ELF-1 (cell line): Measurements from ENCODE around the gene INPP5A.
A peak's percentile ranks its signal among the peaks of the same experiment; 100 is the strongest.

Experiments
- DNase-seq: peaks from one replicate; pipeline ENCODE4 v3.0.0-alpha.2; 2016; ENCODE audit warnings: low read depth, low spot score

INPP5A gene

DNA sequence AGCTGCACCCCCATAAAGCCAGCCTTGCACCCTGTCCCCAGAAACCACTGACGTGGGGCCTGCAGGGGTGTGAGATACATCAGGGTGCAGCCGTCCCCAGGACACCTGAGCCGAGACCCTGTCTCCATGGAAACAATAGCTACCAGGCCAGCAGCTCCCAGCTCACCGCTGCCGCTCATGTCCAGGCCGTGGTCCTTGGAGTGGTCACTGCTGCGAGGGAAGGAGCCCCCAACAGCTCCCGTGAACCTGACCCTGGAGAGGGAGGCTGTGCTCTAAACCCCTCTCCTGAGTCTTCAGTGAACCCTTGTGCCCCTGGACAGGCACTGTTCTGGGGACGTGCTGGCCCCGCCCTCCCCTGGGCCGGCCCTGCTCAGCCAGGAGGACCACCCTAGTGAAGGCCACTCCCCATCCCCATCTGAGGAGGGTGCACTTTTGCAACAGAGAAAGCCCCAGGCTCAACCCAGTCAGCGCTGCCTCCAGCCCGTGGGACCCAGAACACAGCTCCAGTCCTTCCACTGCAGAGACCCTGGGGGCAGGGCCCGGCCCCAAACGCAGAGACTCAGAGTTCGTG, 19.6 kb upstream of the INPP5A start:
- peak; percentile 51 for DNase-seq

- peak; percentile 82 for DNase-seq
Observed at GRCh38 chr10:132518572-132519381, 18.8 kb upstream of the INPP5A start.

DNA sequence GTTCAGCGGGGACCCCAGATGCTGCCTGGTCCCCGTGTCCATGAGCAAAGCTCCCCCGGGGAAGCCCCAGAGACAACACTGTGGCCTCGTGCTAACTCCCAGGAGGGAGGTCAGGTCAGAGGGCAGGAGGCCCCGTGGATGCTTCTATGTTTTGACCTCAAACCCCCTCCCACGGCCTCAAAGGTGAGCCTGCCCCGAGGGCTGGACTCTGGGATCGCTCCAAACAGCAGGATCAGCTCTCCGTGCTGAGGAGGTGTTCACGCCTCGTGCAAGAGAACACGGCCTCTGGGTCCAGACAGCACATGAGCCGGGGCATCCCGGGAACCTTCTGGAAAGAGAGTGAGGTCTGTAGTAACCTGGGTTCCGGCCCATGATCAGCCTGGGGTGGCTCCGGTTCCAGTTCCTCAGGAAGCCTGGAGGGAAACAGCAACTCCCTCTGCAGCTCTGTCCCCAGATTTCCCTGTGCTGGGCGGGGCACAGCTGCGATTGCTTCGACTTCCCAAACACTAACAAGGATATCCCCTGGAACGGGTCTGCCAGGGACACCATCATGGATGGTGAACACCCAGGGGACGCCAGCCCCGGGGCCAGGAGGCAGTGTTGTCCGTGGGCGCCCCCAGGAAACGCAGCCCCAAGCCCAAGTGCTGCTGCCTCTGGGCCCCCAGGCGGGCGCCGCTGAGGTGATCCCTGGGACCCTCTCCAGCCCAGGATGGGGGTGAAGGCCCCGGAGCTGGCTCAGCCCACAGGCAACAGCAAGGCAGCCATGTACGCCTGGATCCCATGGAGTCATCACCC, 18.0 kb upstream of the INPP5A start:
- DNase-seq = peak; percentile 22

DNA sequence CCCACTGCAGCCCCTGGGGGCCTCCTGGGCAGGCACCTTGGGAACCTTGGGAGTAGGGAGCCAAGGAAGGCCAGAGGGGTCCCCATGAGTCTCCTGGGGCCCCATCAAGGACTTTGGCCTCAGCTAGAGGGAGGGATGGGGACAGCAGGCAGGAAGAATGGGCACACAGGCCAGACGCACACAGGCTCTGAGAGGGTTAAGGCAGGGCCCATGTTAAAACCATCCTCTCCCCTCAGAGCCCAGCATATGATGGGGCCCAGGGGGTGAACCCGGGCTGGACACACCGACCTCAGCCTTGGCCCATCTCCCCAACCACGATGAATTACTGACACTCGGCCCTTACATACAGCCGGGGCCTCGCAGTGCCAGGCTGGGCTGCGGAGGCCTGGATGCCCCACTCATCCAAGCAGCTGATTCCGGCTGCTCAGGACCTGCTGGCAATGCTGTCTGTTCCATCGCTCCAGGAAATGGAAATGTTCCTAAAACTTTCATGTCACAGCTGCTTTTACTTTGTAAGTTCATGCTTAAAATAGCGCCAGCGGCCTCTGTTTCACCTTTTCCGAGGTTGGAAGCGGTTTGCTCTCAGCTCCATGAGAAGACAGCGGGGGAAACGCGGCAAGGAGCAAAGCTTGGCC, 17.3 kb upstream of the INPP5A start:
- DNase-seq = no peak

DNA sequence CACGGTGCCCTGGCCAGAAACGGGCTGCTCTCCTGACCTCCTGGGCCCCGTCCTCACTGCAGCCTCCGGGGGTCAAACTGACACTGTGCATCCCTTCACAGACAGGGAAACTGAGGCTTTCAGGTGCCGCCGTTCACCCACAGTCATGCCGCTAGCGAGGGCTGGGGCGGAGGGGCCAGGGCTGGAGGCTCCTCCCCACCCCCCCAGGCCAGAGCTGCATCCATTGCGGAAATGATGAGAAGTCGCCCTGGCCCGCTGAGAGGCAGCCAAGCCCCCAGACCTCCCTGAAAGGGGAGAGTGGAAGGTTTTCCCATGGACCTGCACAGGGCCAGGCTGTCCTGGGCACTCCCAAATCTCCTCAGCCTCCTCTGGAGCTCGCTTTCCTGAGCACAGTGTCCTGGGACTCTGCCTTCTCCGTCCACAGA, 16.5 kb upstream of the INPP5A start:
- DNase-seq = no peak

GRCh38 chr10:132521466-132522102, 16.0 kb upstream of the INPP5A start:
- DNase-seq = no peak

GRCh38 chr10:132522521-132523411, 14.8 kb upstream of the INPP5A start:
- DNase-seq = no peak

GRCh38 chr10:132523561-132524442, 13.8 kb upstream of the INPP5A start:
- no peak for DNase-seq

GRCh38 chr10:132524443-132525285, 12.9 kb upstream of the INPP5A start:
- no peak for DNase-seq

GRCh38 chr10:132526676-132527075, 10.9 kb upstream of the INPP5A start:
- no peak for DNase-seq

- no peak for DNase-seq
Observed at GRCh38 chr10:132527339-132528063, 10.1 kb upstream of the INPP5A start.

GRCh38 chr10:132528064-132528691, 9.4 kb upstream of the INPP5A start:
- no peak for DNase-seq

DNA sequence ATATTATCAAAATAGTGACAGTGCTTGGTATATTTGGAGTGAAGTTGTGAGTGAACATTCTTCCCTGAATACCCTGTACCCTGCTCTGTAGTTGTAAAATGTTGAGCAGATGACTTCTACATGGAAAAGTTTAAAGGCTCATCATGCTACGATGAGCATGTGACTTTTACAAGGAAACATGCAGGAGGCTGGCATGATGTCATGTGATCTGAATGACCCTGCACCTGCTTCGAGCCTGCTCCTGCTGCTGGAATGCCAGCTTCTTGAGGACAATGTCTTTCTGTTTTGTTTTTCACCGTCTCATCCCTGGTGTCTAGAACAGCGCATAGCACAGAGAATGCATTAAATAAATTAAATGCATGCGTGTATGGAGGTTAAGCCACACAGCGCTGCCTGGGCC, 5.4 kb upstream of the INPP5A start:
- no peak for DNase-seq

DNA sequence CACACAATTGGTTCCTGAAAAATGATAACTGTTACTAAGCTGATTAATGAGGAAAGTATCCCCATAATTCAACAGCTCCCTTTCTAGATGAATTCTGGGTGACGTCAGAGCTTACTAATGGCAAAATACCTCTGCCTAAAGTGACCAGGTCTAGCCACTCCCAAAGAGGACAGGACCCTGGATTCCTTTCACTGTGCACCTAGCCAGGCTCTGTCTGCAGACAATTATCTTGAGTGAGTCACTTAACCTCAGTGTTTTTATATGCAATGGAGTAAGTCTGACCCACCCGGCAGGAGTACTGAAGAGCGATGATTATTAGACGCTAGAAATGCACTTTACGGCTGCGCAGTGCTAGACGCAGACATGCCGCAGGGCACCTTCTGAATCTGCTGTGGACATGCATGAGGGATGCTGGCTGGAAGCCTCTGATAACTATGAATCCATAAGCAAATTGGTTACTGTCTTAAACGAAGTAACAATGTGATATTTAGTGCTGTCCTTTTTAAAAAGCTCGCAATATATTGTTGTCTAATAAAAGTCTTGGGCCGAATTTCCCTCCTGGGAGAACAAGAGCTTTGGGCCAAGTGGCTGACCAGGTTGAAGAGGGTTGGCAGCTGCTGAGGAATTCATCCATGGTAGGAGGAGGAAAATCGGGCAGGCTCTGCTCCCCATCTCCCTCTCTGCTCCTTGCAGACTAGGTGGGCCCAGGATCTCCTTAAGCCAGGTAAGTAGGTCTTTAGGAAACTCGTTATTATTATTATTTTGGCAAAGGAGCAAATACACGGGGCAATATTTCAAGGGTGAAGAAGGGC, 4.6 kb upstream of the INPP5A start:
- peak; percentile 26 for DNase-seq

DNA sequence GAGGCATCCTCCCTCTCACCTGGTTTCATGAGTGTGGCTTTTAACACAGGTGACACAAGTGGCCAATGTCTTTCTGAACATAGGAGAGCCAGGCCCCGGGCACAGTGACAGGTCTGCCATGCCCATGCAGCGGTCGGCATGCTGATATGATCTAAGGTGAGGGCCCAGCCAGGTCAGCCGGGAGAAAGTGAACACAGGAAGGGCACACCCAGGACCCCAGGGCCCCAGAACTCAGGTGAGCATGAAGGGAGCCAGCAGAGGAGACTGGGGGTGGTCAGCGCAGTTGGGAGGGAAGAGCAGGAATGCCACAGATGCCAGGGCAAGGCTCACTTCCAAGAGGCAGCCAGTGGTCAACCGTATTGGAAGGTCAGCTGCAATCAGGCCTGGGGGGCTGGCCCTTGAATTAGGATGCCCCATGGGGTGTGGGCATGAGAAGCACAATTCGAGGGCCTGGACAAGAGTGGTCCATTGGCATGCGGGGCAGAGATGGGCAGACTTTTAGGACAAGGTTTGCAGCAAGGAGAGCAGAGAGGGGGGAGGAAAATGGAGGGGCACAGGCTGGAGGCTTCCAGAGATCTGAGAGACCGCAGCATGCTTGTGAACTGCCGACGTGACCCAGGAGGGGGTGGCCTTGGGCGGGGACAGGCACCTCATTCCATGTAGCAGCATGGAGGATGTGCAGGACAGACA, 3.9 kb upstream of the INPP5A start:
- no peak for DNase-seq
